PFSK-1 (cell line): ENCODE data around the gene GCN1.

Source experiments
- FOXP2 ChIP-seq: optimal IDR thresholded peaks from 2 replicates; pipeline ENCODE3; 2011; ENCODE audit warnings: borderline replicate concordance, control low read depth, inconsistent platforms; ENCODE audit not compliant: insufficient read depth; ENCODE audit errors: extremely low read length, extremely low read depth
- POLR2AphosphoS5 ChIP-seq: IDR thresholded peaks from 2 replicates; pipeline ENCODE4 v1.6.1; 2012; ENCODE audit warnings: low read depth, mild to moderate bottlenecking, control low read depth, low read length, moderate library complexity
- REST ChIP-seq, 2 experiments: IDR thresholded peaks; 2 replicates each; pipeline versions ENCODE4 v1.6.1 to v1.8.0; 2011 to 2012; ENCODE audit warnings: low read depth in 2 of 2, low read length in 2 of 2, control low read depth in 1 of 2, inconsistent platforms in 1 of 2, mild to moderate bottlenecking in 1 of 2, moderate library complexity in 1 of 2; ENCODE audit not compliant: insufficient read depth in 1 of 2
- SIN3A ChIP-seq: IDR thresholded peaks from 2 replicates; pipeline ENCODE4 v1.6.1; 2012; ENCODE audit warnings: mild to moderate bottlenecking, low read length, moderate library complexity, borderline replicate concordance; ENCODE audit not compliant: insufficient read depth
- TAF1 ChIP-seq: IDR thresholded peaks from 2 replicates; pipeline ENCODE4 v1.6.1; 2012; ENCODE audit warnings: low read length, control low read depth, borderline replicate concordance; ENCODE audit not compliant: insufficient read depth

The GCN1 gene

GRCh38 chr12:120098756-120099470, 95.6 kb downstream of the GCN1 start:
- TF ChIP-seq SIN3A (no peak), POLR2AphosphoS5 (no peak), FOXP2 (no peak), REST (IDR thresholded peaks at IDR 0.05; ENCODE audit: insufficient read depth in 1 of 2, low read depth in 2 of 2, low read length in 2 of 2) (no peak), TAF1 (no peak)

GRCh38 chr12:120096671-120097202, 97.8 kb downstream of the GCN1 start:
- TF ChIP-seq SIN3A (no peak), TAF1 (no peak), REST (IDR thresholded peaks at IDR 0.05; ENCODE audit: insufficient read depth in 1 of 2, low read depth in 2 of 2, low read length in 2 of 2) (no peak), POLR2AphosphoS5 (no peak), FOXP2 (no peak)

DNA sequence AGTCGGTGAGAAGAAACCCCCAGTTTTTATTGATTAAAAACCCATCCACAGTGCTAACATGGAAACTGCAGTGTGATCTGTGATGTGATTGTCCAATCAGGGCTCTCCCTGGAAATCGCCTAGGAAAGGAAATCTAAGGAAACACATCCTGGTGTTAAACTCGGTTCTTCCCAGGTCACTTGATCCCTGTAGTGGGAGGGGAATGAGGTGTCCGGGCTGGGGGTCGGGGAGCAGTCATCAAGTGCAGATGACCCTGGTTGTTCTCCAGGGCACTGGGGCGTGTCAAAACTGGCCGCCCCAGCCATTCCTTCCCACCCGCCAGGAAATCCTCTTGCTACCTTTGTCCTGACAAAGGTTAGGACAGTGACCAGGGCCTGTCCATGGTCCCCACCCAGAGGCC, 98.8 kb downstream of the GCN1 start:
- TF ChIP-seq TAF1 (no peak), POLR2AphosphoS5 (no peak), SIN3A (no peak), REST (IDR thresholded peaks at IDR 0.05; ENCODE audit: insufficient read depth in 1 of 2, low read depth in 2 of 2, low read length in 2 of 2) (no peak), FOXP2 (no peak)

- TF ChIP-seq POLR2AphosphoS5 (no peak), FOXP2 (no peak), REST (IDR thresholded peaks at IDR 0.05; ENCODE audit: insufficient read depth in 1 of 2, low read depth in 2 of 2, low read length in 2 of 2) (no peak), SIN3A (no peak), TAF1 (no peak)
Measured at GRCh38 chr12:120095331-120095730, 99.2 kb downstream of the GCN1 start.
